Fibroblast of lung (primary cell): Measurements from ENCODE around the gene MPP3. TPM values are rescaled to one million over a fixed set of nuclear protein-coding genes. Genes with fewer than 3 reads are reported as not detected.

Source experiments
- DNase-seq, 2 donors: peaks; one replicate each; pipeline versions ENCODE4 v3.0.0 to v3.0.0-alpha.2; 2010; ENCODE audit warnings: low read depth in 2 of 2
- H2AFZ ChIP-seq: 2 replicates; pipeline ENCODE4 v1.5.1; 2012; ENCODE audit warnings: low read length, control low read depth, inconsistent platforms
- H3K27ac ChIP-seq: 2 replicates; pipeline ENCODE4 v1.5.1; 2011; ENCODE audit warnings: low read length, control low read depth; ENCODE audit not compliant: insufficient read depth
- H3K27me3 ChIP-seq: 2 replicates; pipeline ENCODE4 v1.5.1; 2011; ENCODE audit warnings: mild to moderate bottlenecking, low read length; ENCODE audit not compliant: control insufficient read depth, insufficient read depth
- H3K36me3 ChIP-seq: 2 replicates; pipeline ENCODE4 v1.5.1; 2011; ENCODE audit warnings: low read length; ENCODE audit not compliant: control insufficient read depth, insufficient read depth
- H3K4me1 ChIP-seq: 2 replicates; pipeline ENCODE4 v1.5.1; 2011; ENCODE audit warnings: low read length; ENCODE audit not compliant: control insufficient read depth, insufficient read depth; ENCODE audit errors: extremely low read depth
- H3K4me2 ChIP-seq: 2 replicates; pipeline ENCODE4 v1.5.1; 2011; ENCODE audit warnings: low read length, control low read depth; ENCODE audit not compliant: insufficient read depth; ENCODE audit errors: extremely low read depth
- H3K4me3 ChIP-seq, 4 experiments: fragments of 200-600 bp in 1 of 4; sonication (generic) in 1 of 4; replicated peaks in 1 of 4; 2 replicates each; pipeline ENCODE4 v1.5.1; 2011 to 2016; ENCODE audit warnings: low read length in 4 of 4, low read depth in 3 of 4, mild to moderate bottlenecking in 3 of 4, control low read depth in 2 of 4, inconsistent platforms in 1 of 4, mixed read lengths in 1 of 4; ENCODE audit not compliant: insufficient read depth in 1 of 4; ENCODE audit errors: control extremely low read depth in 1 of 4
- H3K79me2 ChIP-seq: 2 replicates; pipeline ENCODE4 v1.5.1; 2012; ENCODE audit warnings: mild to moderate bottlenecking, low read length, inconsistent platforms; ENCODE audit not compliant: control insufficient read depth, insufficient read depth
- H3K9ac ChIP-seq: 2 replicates; pipeline ENCODE4 v1.5.1; 2011; ENCODE audit warnings: mild to moderate bottlenecking, low read length, control low read depth; ENCODE audit not compliant: insufficient read depth
- H3K9me3 ChIP-seq: 2 replicates; pipeline ENCODE4 v1.5.1; 2012; ENCODE audit warnings: low read depth, low read length; ENCODE audit not compliant: control insufficient read depth, insufficient read depth
- H4K20me1 ChIP-seq: 2 replicates; pipeline ENCODE4 v1.5.1; 2011; ENCODE audit warnings: low read length; ENCODE audit not compliant: control insufficient read depth, insufficient read depth; ENCODE audit errors: extremely low read depth
- CTCF ChIP-seq, 2 donors: IDR thresholded peaks in 1 of 2; conservative IDR thresholded peaks in 1 of 2; 1 replicate in 1 of 2; 2 replicates in 1 of 2; pipeline ENCODE4 v1.5.1; 2011 to 2012; ENCODE audit warnings: low read length in 2 of 2, control low read depth in 1 of 2, inconsistent platforms in 1 of 2, low read depth in 1 of 2, mild to moderate bottlenecking in 1 of 2
- EZH2 ChIP-seq: IDR thresholded peaks from 2 replicates; pipeline ENCODE4 v1.5.1; 2012; ENCODE audit warnings: low read length, control low read depth, mild to moderate bottlenecking; ENCODE audit errors: missing control alignments
- polyA plus RNA-seq, 2 donors: library from polyadenylated mRNA; depleted of rRNA in 1 of 2; stranded (reverse) in 1 of 2; unstranded in 1 of 2; fragments of >200 nt; gene quantifications; 2 replicates each; pipeline ENCODE4 v1.2.1, GENCODE V29; 2011 to 2012; ENCODE audit warnings: missing spikeins in 1 of 2
- total RNA-seq: library from RNA; depleted of rRNA; stranded (reverse); fragments of >200 nt; gene quantifications from 2 replicates; pipeline ENCODE4 v1.2.1, GENCODE V29; 2014

Gene MPP3
- total and polyA plus RNA-seq, 2 donors (not counting 1 experiment from before 2014, with no cell fraction given): 4.6 to 6.9 TPM

GRCh38 chr17:43877451-43878155 lies 44.7 kb upstream of the MPP3 start:
- H3K4me1 ChIP-seq: no peaks in the 10 kb centered on the region
- H2AFZ ChIP-seq: no peak overlapping the region
- DNase-seq: no peak
- H3K4me2 ChIP-seq: no peak overlapping the region
- no peaks in the 10 kb centered on the region for H3K36me3 ChIP-seq
- H4K20me1 ChIP-seq: no peaks in the 10 kb centered on the region
- H3K9me3 ChIP-seq: no peaks in the 10 kb centered on the region
- no peak overlapping the region for H3K27ac ChIP-seq
- H3K9ac ChIP-seq: no peak overlapping the region
- no peak overlapping the region for H3K4me3 ChIP-seq
- peaks cover 7% of the 10 kb centered on the region for H3K27me3 ChIP-seq
- no peaks in the 10 kb centered on the region for H3K79me2 ChIP-seq
- TF ChIP-seq EZH2 (no peak), CTCF (conservative IDR thresholded peaks at IDR 0.05 in 1 of 2, IDR thresholded peaks at IDR 0.05 in 1 of 2; ENCODE audit: low read depth in 1 of 2, low read length in 2 of 2) (no peak)

GRCh38 chr17:43877031-43877430 lies 44.1 kb upstream of the MPP3 start:
- Histone ChIP-seq H3K36me3 (no peaks in the 10 kb centered on the region), H4K20me1 (no peaks in the 10 kb centered on the region), H3K27me3 (peaks cover 8% of the 10 kb centered on the region), H2AFZ (no peak overlapping the region), H3K4me1 (no peaks in the 10 kb centered on the region), H3K9me3 (no peaks in the 10 kb centered on the region), H3K27ac (no peak overlapping the region), H3K4me3 (no peak overlapping the region), H3K9ac (no peak overlapping the region), H3K4me2 (no peak overlapping the region), H3K79me2 (no peaks in the 10 kb centered on the region)
- DNase-seq: no peak
- TF ChIP-seq EZH2 (no peak), CTCF (conservative IDR thresholded peaks at IDR 0.05 in 1 of 2, IDR thresholded peaks at IDR 0.05 in 1 of 2; ENCODE audit: low read depth in 1 of 2, low read length in 2 of 2) (no peak)

GRCh38 chr17:43875476-43876147 lies 42.7 kb upstream of the MPP3 start:
- Histone ChIP-seq H3K9me3 (no peaks in the 10 kb centered on the region), H2AFZ (no peak overlapping the region), H3K27me3 (peaks cover 8% of the 10 kb centered on the region), H3K36me3 (no peaks in the 10 kb centered on the region), H3K9ac (no peak overlapping the region), H3K27ac (no peak overlapping the region), H3K4me2 (no peak overlapping the region), H3K79me2 (no peaks in the 10 kb centered on the region), H3K4me3 (no peak overlapping the region), H3K4me1 (no peaks in the 10 kb centered on the region), H4K20me1 (no peaks in the 10 kb centered on the region)
- TF ChIP-seq CTCF (conservative IDR thresholded peaks at IDR 0.05 in 1 of 2, IDR thresholded peaks at IDR 0.05 in 1 of 2; ENCODE audit: low read depth in 1 of 2, low read length in 2 of 2) (no peak), EZH2 (no peak)
- no peak for DNase-seq
